HepG2 (cell line): ENCODE data around the gene ADRA2A. TPM values are rescaled to one million over a fixed set of nuclear protein-coding genes. Genes with fewer than 3 reads are reported as not detected.

Experiments
- ATAC-seq: fragments of 200-7000 bp; cut with Tn5 transposase; 3 replicates; pipeline ENCODE4 v1.9.1; 2020; ENCODE audit warnings: mild to moderate bottlenecking, moderate library complexity
- BruUV-seq: library from RNA; stranded (reverse); fragments of 400-500 nt; replicated peaks from 2 replicates; lab custom pipeline; 2021; lab: Mats Ljungman, UMichigan
- CTCF ChIA-PET: fragments of 300-600 bp; formaldehyde crosslinking; extraction: SDS; loops from one replicate; lab custom pipeline; 2021; ENCODE audit warnings: low total read pairs, inconsistent platforms, low intra/inter-chr PET ratio; lab: Yijun Ruan, JAX
- POLR2A ChIA-PET: fragments of 350-600 bp; sonication (Branson Sonifier 250); formaldehyde crosslinking; loops from one replicate; lab custom pipeline; 2020; ENCODE audit warnings: antibody characterized with exemption, inconsistent platforms; lab: Yijun Ruan, JAX
- DNase-seq: peaks from one replicate; pipeline ENCODE4 v3.0.0-alpha.2; 2015; ENCODE audit warnings: low spot score
- FAIRE-seq: peaks from 3 replicates; lab custom pipeline; 2011; peaks lifted over from hg19 to GRCh38; lab: Jason Lieb, UNC
- H2AFZ ChIP-seq: one replicate; pipeline ENCODE4 v1.6.1; 2011; ENCODE audit warnings: low read length, inconsistent platforms
- H3K27ac ChIP-seq: fragments of 300-600 bp; 3 replicates; pipeline ENCODE4 v1.8.0; 2011; ENCODE audit warnings: mixed run types, mild to moderate bottlenecking, mixed read lengths, low read length, inconsistent platforms; ENCODE audit not compliant: insufficient read depth; ENCODE audit errors: extremely low read length
- H3K27me3 ChIP-seq, 2 experiments: fragments of 200-600 bp in 1 of 2; 2 replicates in 1 of 2; 3 replicates in 1 of 2; pipeline versions ENCODE4 v1.6.0 to v1.8.0; 2011; ENCODE audit warnings: low read length in 2 of 2, mild to moderate bottlenecking in 2 of 2, moderate library complexity in 2 of 2, inconsistent platforms in 1 of 2; ENCODE audit not compliant: insufficient read depth in 2 of 2, control insufficient read depth in 1 of 2
- H3K36me3 ChIP-seq, 2 experiments: fragments of 200-600 bp in 1 of 2; replicated peaks in 1 of 2; 2 replicates in 1 of 2; 3 replicates in 1 of 2; pipeline versions ENCODE4 v1.5.1 to v1.8.0; 2011; ENCODE audit warnings: low read length in 2 of 2, inconsistent platforms in 1 of 2; ENCODE audit not compliant: insufficient read depth in 2 of 2, control insufficient read depth in 1 of 2
- H3K4me1 ChIP-seq: 2 replicates; pipeline ENCODE4 v1.5.1; 2012; ENCODE audit warnings: low read length, inconsistent platforms; ENCODE audit not compliant: insufficient read depth
- H3K4me2 ChIP-seq: 2 replicates; pipeline ENCODE4 v1.6.0; 2011; ENCODE audit warnings: low read depth, low read length, inconsistent platforms
- H3K4me3 ChIP-seq, 3 experiments: fragments of 200-600 bp in 1 of 3; sonication (generic), shearing (Covaris generic) in 1 of 3; replicated peaks in 1 of 3; 2 replicates each; pipeline ENCODE4 v1.5.1; 2011 to 2016; ENCODE audit warnings: low read length in 3 of 3, inconsistent platforms in 2 of 3, low read depth in 2 of 3, mild to moderate bottlenecking in 2 of 3, control low read depth in 1 of 3, mixed read lengths in 1 of 3; ENCODE audit not compliant: insufficient read depth in 1 of 3
- H3K79me2 ChIP-seq: one replicate; pipeline ENCODE4 v1.6.1; 2011; ENCODE audit warnings: low read length, inconsistent platforms; ENCODE audit not compliant: insufficient read depth
- H3K9ac ChIP-seq: 2 replicates; pipeline ENCODE4 v1.6.0; 2011; ENCODE audit warnings: mild to moderate bottlenecking, low read depth, low read length, inconsistent platforms; ENCODE audit not compliant: insufficient read depth
- H3K9me3 ChIP-seq: 2 replicates; pipeline ENCODE4 v1.5.1; 2012; ENCODE audit warnings: mild to moderate bottlenecking, low read length
- H4K20me1 ChIP-seq: 2 replicates; pipeline ENCODE4 v1.6.0; 2011; ENCODE audit warnings: inconsistent platforms, mild to moderate bottlenecking, low read length, moderate library complexity; ENCODE audit not compliant: insufficient read depth
- KAT2B ChIP-seq: fragments of 150-350 bp; IDR thresholded peaks from 2 replicates; pipeline ENCODE4 v1.6.1; 2014; ENCODE audit warnings: low read depth, low read length, borderline replicate concordance
- MIER3 ChIP-seq: IDR thresholded peaks from 2 replicates; pipeline ENCODE4 v1.6.1; 2016; ENCODE audit warnings: missing compliant biosample characterization, borderline replicate concordance
- MXD4 ChIP-seq: IDR thresholded peaks from 2 replicates; pipeline ENCODE4 v1.6.1; 2016; ENCODE audit warnings: mild to moderate bottlenecking, missing biosample characterization, missing genetic modification reagents
- NAIF1 ChIP-seq: sonication (generic); formaldehyde crosslinking; IDR thresholded peaks from 2 replicates; pipeline ENCODE4 v1.5.0; 2020; ENCODE audit warnings: mild to moderate bottlenecking, missing genetic modification reagents, borderline replicate concordance
- NCOR1 ChIP-seq: fragments of 200-600 bp; sonication (generic); IDR thresholded peaks from 2 replicates; pipeline ENCODE4 v1.7.0; 2017; ENCODE audit warnings: antibody characterized with exemption, low read length, borderline replicate concordance
- ZMYM4 ChIP-seq: sonication (generic); formaldehyde crosslinking; IDR thresholded peaks from 2 replicates; pipeline ENCODE4 v1.8.1; 2023; ENCODE audit warnings: mild to moderate bottlenecking, missing genetic modification reagents
- ZNF235 ChIP-seq: sonication (generic); formaldehyde crosslinking; IDR thresholded peaks from 2 replicates; pipeline ENCODE4 v1.8.1; 2023; ENCODE audit warnings: mild to moderate bottlenecking, missing genetic modification reagents, borderline replicate concordance
- ZNF333 ChIP-seq: sonication (generic); formaldehyde crosslinking; IDR thresholded peaks from 2 replicates; pipeline ENCODE4 v1.4.0; 2020; ENCODE audit warnings: mild to moderate bottlenecking, missing genetic modification reagents, borderline replicate concordance
- ZNF776 ChIP-seq: sonication (generic); formaldehyde crosslinking; IDR thresholded peaks from 2 replicates; pipeline ENCODE4 v1.4.0; 2020; ENCODE audit warnings: mild to moderate bottlenecking, missing genetic modification reagents
- WGBS: methylation state at CpG from one replicate; pipeline ENCODE4 v1.1.6; 2017; ENCODE audit warnings: low lambda C conversion rate; 5-methylcytosine and 5-hydroxymethylcytosine counted together
- in situ Hi-C: cut with HindIII; loops from 2 replicates; pipeline ENCODE4 v1.10.0; 2017; ENCODE audit warnings: low pct_unique_long_range_greater_than_20kb; ENCODE audit not compliant: extremely low pct_ligation_motif_present
- intact Hi-C: fragments of 100-400 bp; cut with micrococcal nuclease; formaldehyde crosslinking; loops from one replicate; pipeline ENCODE4 v1.10.0; 2022; ENCODE audit not compliant: unreplicated experiment
- polyA plus RNA-seq, 8 experiments: library from polyadenylated mRNA; depleted of rRNA in 3 of 8; stranded (reverse) in 7 of 8; unstranded in 1 of 8; fragments of >200 nt; fragmentation: Illumina TruSeq in 4 of 8; extraction: Trizol in 4 of 8; gene quantifications; 2 replicates each; pipeline versions ENCODE4 v1.2.1 to v1.2.3, GENCODE V29; 2011 to 2016; ENCODE audit warnings: low read depth in 4 of 8, missing spikeins in 1 of 8, mixed read lengths in 1 of 8; ENCODE audit not compliant: insufficient read depth in 1 of 8
- total RNA-seq, 5 experiments: library from RNA; depleted of rRNA; stranded (reverse); fragments of >200 nt; fragmentation: Illumina TruSeq; extraction: Trizol; gene quantifications; 2 replicates each; pipeline ENCODE4 v1.2.3, GENCODE V29; 2016; ENCODE audit warnings: low read depth in 1 of 5
- TF ChIP-seq, protein P1 (sequence below), 2 experiments: IDR thresholded peaks; 2 replicates each; pipeline ENCODE4 v1.6.1; 2011 to 2012; ENCODE audit warnings: low read length in 2 of 2, borderline replicate concordance in 1 of 2, low read depth in 1 of 2, mild to moderate bottlenecking in 1 of 2, moderate library complexity in 1 of 2
- TF ChIP-seq, protein P2 (sequence below): sonication (generic); formaldehyde crosslinking; IDR thresholded peaks from 2 replicates; pipeline ENCODE4 v1.4.0; 2020; ENCODE audit warnings: missing genetic modification reagents
- TF ChIP-seq, protein P3 (sequence below): sonication (generic); formaldehyde crosslinking; IDR thresholded peaks from 2 replicates; pipeline ENCODE4 v1.4.0; 2020; ENCODE audit warnings: low read depth, mild to moderate bottlenecking, missing genetic modification reagents
- TF ChIP-seq, protein P4 (sequence below): sonication (generic); formaldehyde crosslinking; IDR thresholded peaks from 2 replicates; pipeline ENCODE4 v1.4.0; 2020; ENCODE audit warnings: missing genetic modification reagents, borderline replicate concordance

Gene ADRA2A
- total and polyA plus RNA-seq, 2 of the 13 experiments (the other 11 are each of a cell fraction or from before 2014, with no cell fraction given): 0.01 TPM; not detected in 1

DNA sequence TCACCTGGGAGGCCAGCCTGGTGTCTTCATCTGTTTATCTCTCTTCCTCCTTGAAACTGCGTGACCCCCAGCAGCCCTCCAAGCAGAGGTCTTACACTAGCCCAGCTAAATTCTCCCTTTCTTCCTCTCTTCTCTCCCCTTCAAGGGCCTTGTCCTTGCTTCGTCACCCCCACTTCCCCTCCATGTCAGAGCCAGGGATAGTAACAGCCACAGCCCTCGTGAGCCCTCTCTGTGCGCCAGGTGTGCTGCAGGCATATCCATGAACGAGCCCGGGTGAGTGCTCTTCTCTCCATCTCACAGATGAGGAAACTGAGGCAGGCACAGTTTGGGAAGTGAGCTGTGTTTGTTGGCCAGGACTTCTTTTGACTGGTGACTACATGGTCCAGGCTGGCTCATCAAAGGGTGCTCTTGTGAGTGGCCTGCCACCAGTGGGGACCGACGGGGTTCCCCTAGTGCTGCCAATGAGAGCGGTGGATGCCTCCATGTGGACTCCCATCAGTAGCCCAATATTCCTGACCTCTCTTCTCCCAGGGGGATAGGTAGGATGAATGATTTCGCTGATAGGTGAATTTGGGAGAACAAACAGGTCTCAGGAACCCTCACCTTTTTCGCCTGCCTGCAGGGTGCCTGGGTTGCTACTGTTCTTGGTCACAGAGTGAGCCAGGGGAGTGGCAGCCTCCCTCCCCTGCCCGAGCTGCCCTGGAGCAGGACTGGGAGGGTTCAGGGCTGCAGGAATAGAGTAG is 38.1 kb downstream of the ADRA2A start:
- Histone ChIP-seq H3K36me3 (no peaks in the 10 kb centered on the region), H2AFZ (no peak overlapping the region), H4K20me1 (no peaks in the 10 kb centered on the region), H3K9me3 (no peaks in the 10 kb centered on the region), H3K9ac (no peak overlapping the region), H3K4me2 (no peak overlapping the region), H3K27ac (no peak overlapping the region), H3K4me3 (no peak overlapping the region), H3K4me1 (no peaks in the 10 kb centered on the region), H3K27me3 (peaks cover 0 to 10% of the 10 kb centered on the region in 2 experiments; a peak in 1 of 5 replicates), H3K79me2 (no peaks in the 10 kb centered on the region)
- ATAC-seq: no peak
- in situ Hi-C loops: no loop called here
- intact Hi-C loops: no loop called here
- no peak for FAIRE-seq
- no peak for DNase-seq
- ChIA-PET CTCF (no interaction called here), POLR2A (no interaction called here)
- BruUV-seq: no TSS peak
- WGBS: 26% methylated on average over 12 of the region's 12 CpGs
- TF ChIP-seq ZNF776 (no peak), KAT2B (no peak), NAIF1 (CRISPR knock-in tag) (no peak), NCOR1 (no peak), ZNF333 (CRISPR knock-in tag) (no peak), ZNF235 (CRISPR knock-in tag) (no peak), MXD4 (CRISPR knock-in tag) (no peak), MIER3 (no peak), ZMYM4 (CRISPR knock-in tag) (no peak)
- TF ChIP-seq, protein P1, sequence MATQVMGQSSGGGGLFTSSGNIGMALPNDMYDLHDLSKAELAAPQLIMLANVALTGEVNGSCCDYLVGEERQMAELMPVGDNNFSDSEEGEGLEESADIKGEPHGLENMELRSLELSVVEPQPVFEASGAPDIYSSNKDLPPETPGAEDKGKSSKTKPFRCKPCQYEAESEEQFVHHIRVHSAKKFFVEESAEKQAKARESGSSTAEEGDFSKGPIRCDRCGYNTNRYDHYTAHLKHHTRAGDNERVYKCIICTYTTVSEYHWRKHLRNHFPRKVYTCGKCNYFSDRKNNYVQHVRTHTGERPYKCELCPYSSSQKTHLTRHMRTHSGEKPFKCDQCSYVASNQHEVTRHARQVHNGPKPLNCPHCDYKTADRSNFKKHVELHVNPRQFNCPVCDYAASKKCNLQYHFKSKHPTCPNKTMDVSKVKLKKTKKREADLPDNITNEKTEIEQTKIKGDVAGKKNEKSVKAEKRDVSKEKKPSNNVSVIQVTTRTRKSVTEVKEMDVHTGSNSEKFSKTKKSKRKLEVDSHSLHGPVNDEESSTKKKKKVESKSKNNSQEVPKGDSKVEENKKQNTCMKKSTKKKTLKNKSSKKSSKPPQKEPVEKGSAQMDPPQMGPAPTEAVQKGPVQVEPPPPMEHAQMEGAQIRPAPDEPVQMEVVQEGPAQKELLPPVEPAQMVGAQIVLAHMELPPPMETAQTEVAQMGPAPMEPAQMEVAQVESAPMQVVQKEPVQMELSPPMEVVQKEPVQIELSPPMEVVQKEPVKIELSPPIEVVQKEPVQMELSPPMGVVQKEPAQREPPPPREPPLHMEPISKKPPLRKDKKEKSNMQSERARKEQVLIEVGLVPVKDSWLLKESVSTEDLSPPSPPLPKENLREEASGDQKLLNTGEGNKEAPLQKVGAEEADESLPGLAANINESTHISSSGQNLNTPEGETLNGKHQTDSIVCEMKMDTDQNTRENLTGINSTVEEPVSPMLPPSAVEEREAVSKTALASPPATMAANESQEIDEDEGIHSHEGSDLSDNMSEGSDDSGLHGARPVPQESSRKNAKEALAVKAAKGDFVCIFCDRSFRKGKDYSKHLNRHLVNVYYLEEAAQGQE (IDR thresholded peaks at IDR 0.05; ENCODE audit: borderline replicate concordance in 1 of 2, low read depth in 1 of 2, low read length in 2 of 2): no peak
- TF ChIP-seq, protein P2, sequence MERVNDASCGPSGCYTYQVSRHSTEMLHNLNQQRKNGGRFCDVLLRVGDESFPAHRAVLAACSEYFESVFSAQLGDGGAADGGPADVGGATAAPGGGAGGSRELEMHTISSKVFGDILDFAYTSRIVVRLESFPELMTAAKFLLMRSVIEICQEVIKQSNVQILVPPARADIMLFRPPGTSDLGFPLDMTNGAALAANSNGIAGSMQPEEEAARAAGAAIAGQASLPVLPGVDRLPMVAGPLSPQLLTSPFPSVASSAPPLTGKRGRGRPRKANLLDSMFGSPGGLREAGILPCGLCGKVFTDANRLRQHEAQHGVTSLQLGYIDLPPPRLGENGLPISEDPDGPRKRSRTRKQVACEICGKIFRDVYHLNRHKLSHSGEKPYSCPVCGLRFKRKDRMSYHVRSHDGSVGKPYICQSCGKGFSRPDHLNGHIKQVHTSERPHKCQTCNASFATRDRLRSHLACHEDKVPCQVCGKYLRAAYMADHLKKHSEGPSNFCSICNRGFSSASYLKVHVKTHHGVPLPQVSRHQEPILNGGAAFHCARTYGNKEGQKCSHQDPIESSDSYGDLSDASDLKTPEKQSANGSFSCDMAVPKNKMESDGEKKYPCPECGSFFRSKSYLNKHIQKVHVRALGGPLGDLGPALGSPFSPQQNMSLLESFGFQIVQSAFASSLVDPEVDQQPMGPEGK (CRISPR knock-in tag): no peak
- TF ChIP-seq, protein P3, sequence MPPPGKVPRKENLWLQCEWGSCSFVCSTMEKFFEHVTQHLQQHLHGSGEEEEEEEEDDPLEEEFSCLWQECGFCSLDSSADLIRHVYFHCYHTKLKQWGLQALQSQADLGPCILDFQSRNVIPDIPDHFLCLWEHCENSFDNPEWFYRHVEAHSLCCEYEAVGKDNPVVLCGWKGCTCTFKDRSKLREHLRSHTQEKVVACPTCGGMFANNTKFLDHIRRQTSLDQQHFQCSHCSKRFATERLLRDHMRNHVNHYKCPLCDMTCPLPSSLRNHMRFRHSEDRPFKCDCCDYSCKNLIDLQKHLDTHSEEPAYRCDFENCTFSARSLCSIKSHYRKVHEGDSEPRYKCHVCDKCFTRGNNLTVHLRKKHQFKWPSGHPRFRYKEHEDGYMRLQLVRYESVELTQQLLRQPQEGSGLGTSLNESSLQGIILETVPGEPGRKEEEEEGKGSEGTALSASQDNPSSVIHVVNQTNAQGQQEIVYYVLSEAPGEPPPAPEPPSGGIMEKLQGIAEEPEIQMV (CRISPR knock-in tag): no peak
- TF ChIP-seq, protein P4, sequence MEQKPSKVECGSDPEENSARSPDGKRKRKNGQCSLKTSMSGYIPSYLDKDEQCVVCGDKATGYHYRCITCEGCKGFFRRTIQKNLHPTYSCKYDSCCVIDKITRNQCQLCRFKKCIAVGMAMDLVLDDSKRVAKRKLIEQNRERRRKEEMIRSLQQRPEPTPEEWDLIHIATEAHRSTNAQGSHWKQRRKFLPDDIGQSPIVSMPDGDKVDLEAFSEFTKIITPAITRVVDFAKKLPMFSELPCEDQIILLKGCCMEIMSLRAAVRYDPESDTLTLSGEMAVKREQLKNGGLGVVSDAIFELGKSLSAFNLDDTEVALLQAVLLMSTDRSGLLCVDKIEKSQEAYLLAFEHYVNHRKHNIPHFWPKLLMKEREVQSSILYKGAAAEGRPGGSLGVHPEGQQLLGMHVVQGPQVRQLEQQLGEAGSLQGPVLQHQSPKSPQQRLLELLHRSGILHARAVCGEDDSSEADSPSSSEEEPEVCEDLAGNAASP (CRISPR knock-in tag): no peak
